GM12878 (cell line): ENCODE data around the gene FGF2. TPM values are rescaled to one million over a fixed set of nuclear protein-coding genes. Genes with fewer than 3 reads are reported as not detected.

Source experiments
- ATAC-seq: fragments of 200-7000 bp; cut with Tn5 transposase; 3 replicates; pipeline ENCODE4 v1.9.1; 2020; ENCODE audit warnings: mild to moderate bottlenecking, moderate library complexity
- BruUV-seq: library from RNA; stranded (reverse); fragments of 400-500 nt; replicated peaks from 2 replicates; lab custom pipeline; 2021; lab: Mats Ljungman, UMichigan
- CTCF ChIA-PET: fragments of 300-600 bp; sonication (Branson Sonifier 250); formaldehyde crosslinking; extraction: SDS; loops from one replicate; lab custom pipeline; 2021; ENCODE audit warnings: inconsistent platforms; lab: Yijun Ruan, JAX
- POLR2A ChIA-PET: fragments of 350-600 bp; formaldehyde crosslinking; extraction: SDS; loops from one replicate; lab custom pipeline; 2021; ENCODE audit warnings: inconsistent platforms; lab: Charles Lee
- RAD21 ChIA-PET: fragments of 300-600 bp; sonication (Branson Sonifier 250); formaldehyde crosslinking; loops from one replicate; lab custom pipeline; 2023; ENCODE audit warnings: antibody characterized with exemption; ENCODE audit not compliant: unreplicated experiment; lab: Charles Lee
- SMC1A ChIA-PET: fragments of 300-600 bp; sonication (Branson Sonifier 250); formaldehyde crosslinking; loops from one replicate; lab custom pipeline; 2023; ENCODE audit not compliant: unreplicated experiment, uncharacterized antibody; lab: Charles Lee
- DNase-seq: peaks from one replicate; pipeline ENCODE4 v3.0.0-alpha.2; 2011; ENCODE audit warnings: low read depth, low spot score
- FAIRE-seq: peaks from 3 replicates; lab custom pipeline; 2011; peaks lifted over from hg19 to GRCh38; lab: Jason Lieb, UNC
- H2AFZ ChIP-seq: 2 replicates; pipeline ENCODE4 v1.6.0; 2011; ENCODE audit warnings: low read depth, low read length, control low read depth; ENCODE audit not compliant: control insufficient read depth
- H3K27ac ChIP-seq: 2 replicates; pipeline ENCODE4 v1.5.1; 2011; ENCODE audit warnings: control low read depth; ENCODE audit not compliant: control insufficient read depth, insufficient read depth
- H3K27me3 ChIP-seq, 2 experiments: replicated peaks in 1 of 2; 2 replicates each; pipeline versions ENCODE4 v1.6.0 to v1.6.1; 2011; ENCODE audit warnings: low read length in 1 of 2; ENCODE audit not compliant: control insufficient read depth in 2 of 2, insufficient read depth in 2 of 2
- H3K36me3 ChIP-seq, 2 experiments: 2 replicates each; pipeline ENCODE4 v1.5.1; 2011; ENCODE audit warnings: low read length in 1 of 2; ENCODE audit not compliant: control insufficient read depth in 2 of 2, insufficient read depth in 2 of 2
- H3K4me1 ChIP-seq: 2 replicates; pipeline ENCODE4 v1.6.1; 2011; ENCODE audit warnings: mild to moderate bottlenecking, low read length, moderate library complexity, mixed read lengths; ENCODE audit not compliant: control insufficient read depth, insufficient read depth
- H3K4me2 ChIP-seq: 2 replicates; pipeline ENCODE4 v1.6.0; 2011; ENCODE audit warnings: control low read depth; ENCODE audit not compliant: control insufficient read depth, insufficient read depth
- H3K4me3 ChIP-seq: fragments of 200-600 bp; sonication (generic); 2 replicates; pipeline ENCODE4 v1.5.1; 2016
- H3K79me2 ChIP-seq: 2 replicates; pipeline ENCODE4 v1.6.0; 2011; ENCODE audit warnings: low read length; ENCODE audit not compliant: control insufficient read depth, insufficient read depth
- H3K9ac ChIP-seq: 2 replicates; pipeline ENCODE4 v1.8.0; 2011; ENCODE audit warnings: low read length, control low read depth, mixed read lengths; ENCODE audit not compliant: control insufficient read depth, insufficient read depth
- H3K9me3 ChIP-seq: replicated peaks from 3 replicates; pipeline ENCODE4 v1.5.1; 2011; ENCODE audit warnings: mild to moderate bottlenecking, low read length; ENCODE audit not compliant: control insufficient read depth, insufficient read depth
- H4K20me1 ChIP-seq: 2 replicates; pipeline ENCODE4 v1.6.0; 2011; ENCODE audit not compliant: control insufficient read depth, insufficient read depth
- BMI1 ChIP-seq: fragments of 450-650 bp; IDR thresholded peaks from 2 replicates; pipeline ENCODE4 v1.6.1; 2016; ENCODE audit warnings: mild to moderate bottlenecking, moderate library complexity, borderline replicate concordance
- ETV6 ChIP-seq, 2 experiments: fragments of 450-650 bp in 1 of 2; IDR thresholded peaks in 1 of 2; conservative IDR thresholded peaks in 1 of 2; 2 replicates each; pipeline ENCODE4 v1.6.1; 2014; ENCODE audit warnings: antibody characterized with exemption in 1 of 2, borderline replicate concordance in 1 of 2, low read depth in 1 of 2, mild to moderate bottlenecking in 1 of 2, moderate library complexity in 1 of 2
- GABPA ChIP-seq: IDR thresholded peaks from 2 replicates; pipeline ENCODE4 v1.6.1; 2014; ENCODE audit warnings: antibody characterized with exemption, low read depth, mild to moderate bottlenecking, inconsistent platforms
- KAT2A ChIP-seq: conservative IDR thresholded peaks from 2 replicates; pipeline ENCODE4 v1.6.1; 2011; ENCODE audit warnings: low read depth, low read length; ENCODE audit not compliant: control insufficient read depth
- NFXL1 ChIP-seq: fragments of 450-650 bp; IDR thresholded peaks from 2 replicates; pipeline ENCODE4 v1.6.1; 2017; ENCODE audit warnings: antibody characterized with exemption, mild to moderate bottlenecking, borderline replicate concordance
- PAX8 ChIP-seq: fragments of 450-650 bp; IDR thresholded peaks from 2 replicates; pipeline ENCODE4 v1.6.1; 2017; ENCODE audit warnings: mild to moderate bottlenecking, moderate library complexity
- POLR2AphosphoS5 ChIP-seq: IDR thresholded peaks from 2 replicates; pipeline ENCODE4 v1.6.1; 2011; ENCODE audit warnings: mild to moderate bottlenecking, low read length, inconsistent platforms
- POU2F2 ChIP-seq: IDR thresholded peaks from 3 replicates; pipeline ENCODE4 v1.6.1; 2011; ENCODE audit warnings: low read depth, mild to moderate bottlenecking, low read length, borderline replicate concordance
- RAD51 ChIP-seq: fragments of 450-650 bp; IDR thresholded peaks from 2 replicates; pipeline ENCODE4 v1.6.1; 2016; ENCODE audit warnings: moderate library complexity, mild to moderate bottlenecking, inconsistent platforms
- RBBP5 ChIP-seq: fragments of 200-600 bp; sonication (generic); conservative IDR thresholded peaks from 2 replicates; pipeline ENCODE4 v1.6.1; 2016
- RFX5 ChIP-seq: IDR thresholded peaks from 2 replicates; pipeline ENCODE4 v1.6.1; 2011; ENCODE audit warnings: low read depth, low read length, improper control_type of control experiment
- SP1 ChIP-seq: IDR thresholded peaks from one replicate; pipeline ENCODE4 v1.6.1; 2011; ENCODE audit warnings: low read depth, low read length
- WRNIP1 ChIP-seq: IDR thresholded peaks from 2 replicates; pipeline ENCODE4 v1.6.1; 2011; ENCODE audit warnings: low read depth, low read length, improper control_type of control experiment, borderline replicate concordance
- ZNF24 ChIP-seq: fragments of 450-650 bp; IDR thresholded peaks from 2 replicates; pipeline ENCODE4 v1.6.1; 2017; ENCODE audit warnings: antibody characterized with exemption, mild to moderate bottlenecking
- WGBS: methylation state at CpG from one replicate; pipeline ENCODE4 v1.1.6; 2016; ENCODE audit warnings: low lambda C conversion rate; ENCODE audit not compliant: insufficient replicate concordance, insufficient coverage; ENCODE audit errors: missing lambda C conversion rate; 5-methylcytosine and 5-hydroxymethylcytosine counted together
- in situ Hi-C: fragments of 300-500 bp; cut with MboI; formaldehyde crosslinking; loops from 9 replicates; pipeline ENCODE4 v1.14.3; 2018; ENCODE audit warnings: mixed read lengths
- intact Hi-C: fragments of 100-400 bp; cut with micrococcal nuclease; formaldehyde crosslinking; loops from one replicate; pipeline ENCODE4 v1.14.2; 2022; ENCODE audit not compliant: unreplicated experiment
- polyA plus RNA-seq, 11 experiments: library from polyadenylated mRNA; depleted of rRNA in 4 of 11; unstranded in 6 of 11; stranded (reverse) in 5 of 11; fragments of >200 nt; fragmentation: Nextera tagmentation in 4 of 11; fragmentation: Illumina TruSeq in 1 of 11; extraction: Ambion mirVana in 4 of 11; extraction: Trizol in 1 of 11; gene quantifications; 1 replicate in 1 of 11; 2 replicates in 10 of 11; pipeline versions ENCODE4 v1.2.1 to v1.2.3, GENCODE V29; 2011 to 2016; ENCODE audit warnings: inconsistent platforms in 2 of 11, missing spikeins in 2 of 11, low read depth in 1 of 11
- total RNA-seq, 4 experiments: library from RNA; depleted of rRNA in 3 of 4; stranded (reverse); fragments of >200 nt in 3 of 4; fragmentation: Illumina TruSeq in 1 of 4; extraction: Trizol in 1 of 4; gene quantifications; 2 replicates each; pipeline versions ENCODE4 v1.2.1 to v1.2.3, GENCODE V29; 2013 to 2021
- TF ChIP-seq, protein P1 (sequence below): IDR thresholded peaks from 2 replicates; pipeline ENCODE4 v1.6.1; 2012; ENCODE audit warnings: low read depth, low read length, improper control_type of control experiment
- TF ChIP-seq, protein P2 (sequence below): fragments of 450-650 bp; IDR thresholded peaks from 2 replicates; pipeline ENCODE4 v1.6.1; 2014; ENCODE audit warnings: mild to moderate bottlenecking
- TF ChIP-seq, protein P3 (sequence below), 3 experiments: IDR thresholded peaks in 2 of 3; conservative IDR thresholded peaks in 1 of 3; 2 replicates each; pipeline ENCODE4 v1.5.1; 2011; ENCODE audit warnings: low read depth in 3 of 3, low read length in 3 of 3, mild to moderate bottlenecking in 3 of 3, control low read depth in 2 of 3, moderate library complexity in 2 of 3, inconsistent platforms in 1 of 3, mixed read lengths in 1 of 3; ENCODE audit not compliant: control insufficient read depth in 2 of 3, insufficient read depth in 1 of 3; ENCODE audit errors: extremely low read depth in 1 of 3
- TF ChIP-seq, protein P4 (sequence below): fragments of 450-650 bp; IDR thresholded peaks from 2 replicates; pipeline ENCODE4 v1.6.1; 2017; ENCODE audit warnings: low read depth, mild to moderate bottlenecking, moderate library complexity

FGF2 gene
- total and polyA plus RNA-seq, 10 of the 15 experiments (the other 5 are each of a cell fraction or from before 2014, with no cell fraction given) = 0.13 to 1.7 (median 0.25) TPM

DNA sequence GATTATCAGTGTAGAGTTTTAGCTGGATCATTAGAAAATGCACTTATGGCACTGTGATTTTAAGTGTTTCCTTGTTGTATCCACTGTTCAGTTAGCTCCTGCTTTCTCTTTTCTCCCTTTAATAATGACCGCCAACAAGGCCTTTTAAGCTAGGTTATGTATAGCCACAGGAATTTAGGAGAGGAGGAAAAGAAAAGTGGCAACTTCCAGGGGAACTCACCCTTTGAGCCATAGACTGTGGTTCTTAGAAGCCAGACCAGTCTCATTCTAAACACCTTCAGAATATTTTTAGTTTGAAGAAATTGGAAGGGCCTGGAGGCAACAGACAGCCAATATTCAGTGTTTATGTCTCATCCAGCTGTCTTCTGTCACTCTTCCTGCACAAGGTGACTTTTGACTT lies 6.1 kb downstream of the FGF2 start:
- H3K4me2 ChIP-seq = no peak overlapping the region
- ChIA-PET SMC1A (interaction anchor here (1.2 to 1.5 kb wide), 3 partner anchors 13 to 26 kb away, joined by 4 to 5 read pairs (median 4); no protein-coding TSS in a partner anchor), CTCF (interaction anchor here (1.6 kb wide), 1 partner anchor 12 kb away, joined by 4 read pairs; no protein-coding TSS in a partner anchor), POLR2A (no interaction called here), RAD21 (no interaction called here)
- WGBS = 100% methylated on average over 1 of the region's 1 CpG
- H3K27ac ChIP-seq = no peak overlapping the region
- H3K79me2 ChIP-seq = no peaks in the 10 kb centered on the region
- no peak for FAIRE-seq
- H3K4me3 ChIP-seq = no peak overlapping the region
- no peak for ATAC-seq
- no peaks in the 10 kb centered on the region for H3K36me3 ChIP-seq
- peaks cover 3% of the 10 kb centered on the region; the same call in 1 of the 2 replicates for H3K4me1 ChIP-seq
- BruUV-seq = no TSS peak
- DNase-seq = no peak
- H4K20me1 ChIP-seq = no peaks in the 10 kb centered on the region
- H2AFZ ChIP-seq = no peak overlapping the region
- no peaks in the 10 kb centered on the region for H3K27me3 ChIP-seq
- in situ Hi-C loops (no loop called here), intact Hi-C loops (no loop called here)
- H3K9ac ChIP-seq = no peak overlapping the region
- TF ChIP-seq, protein P1, sequence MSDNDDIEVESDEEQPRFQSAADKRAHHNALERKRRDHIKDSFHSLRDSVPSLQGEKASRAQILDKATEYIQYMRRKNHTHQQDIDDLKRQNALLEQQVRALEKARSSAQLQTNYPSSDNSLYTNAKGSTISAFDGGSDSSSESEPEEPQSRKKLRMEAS = no peak
- TF ChIP-seq KAT2A (no peak), NFXL1 (no peak), POLR2AphosphoS5 (no peak), BMI1 (no peak), RFX5 (no peak), SP1 (no peak), RBBP5 (no peak), ETV6 (conservative IDR thresholded peaks at IDR 0.05 in 1 of 2, IDR thresholded peaks at IDR 0.05 in 1 of 2; ENCODE audit: borderline replicate concordance in 1 of 2, low read depth in 1 of 2) (no peak), ZNF24 (no peak), PAX8 (no peak), WRNIP1 (no peak), RAD51 (no peak), POU2F2 (no peak), GABPA (no peak)
- TF ChIP-seq, protein P2, sequence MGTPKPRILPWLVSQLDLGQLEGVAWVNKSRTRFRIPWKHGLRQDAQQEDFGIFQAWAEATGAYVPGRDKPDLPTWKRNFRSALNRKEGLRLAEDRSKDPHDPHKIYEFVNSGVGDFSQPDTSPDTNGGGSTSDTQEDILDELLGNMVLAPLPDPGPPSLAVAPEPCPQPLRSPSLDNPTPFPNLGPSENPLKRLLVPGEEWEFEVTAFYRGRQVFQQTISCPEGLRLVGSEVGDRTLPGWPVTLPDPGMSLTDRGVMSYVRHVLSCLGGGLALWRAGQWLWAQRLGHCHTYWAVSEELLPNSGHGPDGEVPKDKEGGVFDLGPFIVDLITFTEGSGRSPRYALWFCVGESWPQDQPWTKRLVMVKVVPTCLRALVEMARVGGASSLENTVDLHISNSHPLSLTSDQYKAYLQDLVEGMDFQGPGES = no peak
- TF ChIP-seq, protein P3, sequence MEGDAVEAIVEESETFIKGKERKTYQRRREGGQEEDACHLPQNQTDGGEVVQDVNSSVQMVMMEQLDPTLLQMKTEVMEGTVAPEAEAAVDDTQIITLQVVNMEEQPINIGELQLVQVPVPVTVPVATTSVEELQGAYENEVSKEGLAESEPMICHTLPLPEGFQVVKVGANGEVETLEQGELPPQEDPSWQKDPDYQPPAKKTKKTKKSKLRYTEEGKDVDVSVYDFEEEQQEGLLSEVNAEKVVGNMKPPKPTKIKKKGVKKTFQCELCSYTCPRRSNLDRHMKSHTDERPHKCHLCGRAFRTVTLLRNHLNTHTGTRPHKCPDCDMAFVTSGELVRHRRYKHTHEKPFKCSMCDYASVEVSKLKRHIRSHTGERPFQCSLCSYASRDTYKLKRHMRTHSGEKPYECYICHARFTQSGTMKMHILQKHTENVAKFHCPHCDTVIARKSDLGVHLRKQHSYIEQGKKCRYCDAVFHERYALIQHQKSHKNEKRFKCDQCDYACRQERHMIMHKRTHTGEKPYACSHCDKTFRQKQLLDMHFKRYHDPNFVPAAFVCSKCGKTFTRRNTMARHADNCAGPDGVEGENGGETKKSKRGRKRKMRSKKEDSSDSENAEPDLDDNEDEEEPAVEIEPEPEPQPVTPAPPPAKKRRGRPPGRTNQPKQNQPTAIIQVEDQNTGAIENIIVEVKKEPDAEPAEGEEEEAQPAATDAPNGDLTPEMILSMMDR (IDR thresholded peaks at IDR 0.05 in 2 of 3, conservative IDR thresholded peaks at IDR 0.05 in 1 of 3; ENCODE audit: control insufficient read depth in 2 of 3, extremely low read depth in 1 of 3, insufficient read depth in 1 of 3, low read depth in 3 of 3, low read length in 3 of 3) = no peak
- TF ChIP-seq, protein P4, sequence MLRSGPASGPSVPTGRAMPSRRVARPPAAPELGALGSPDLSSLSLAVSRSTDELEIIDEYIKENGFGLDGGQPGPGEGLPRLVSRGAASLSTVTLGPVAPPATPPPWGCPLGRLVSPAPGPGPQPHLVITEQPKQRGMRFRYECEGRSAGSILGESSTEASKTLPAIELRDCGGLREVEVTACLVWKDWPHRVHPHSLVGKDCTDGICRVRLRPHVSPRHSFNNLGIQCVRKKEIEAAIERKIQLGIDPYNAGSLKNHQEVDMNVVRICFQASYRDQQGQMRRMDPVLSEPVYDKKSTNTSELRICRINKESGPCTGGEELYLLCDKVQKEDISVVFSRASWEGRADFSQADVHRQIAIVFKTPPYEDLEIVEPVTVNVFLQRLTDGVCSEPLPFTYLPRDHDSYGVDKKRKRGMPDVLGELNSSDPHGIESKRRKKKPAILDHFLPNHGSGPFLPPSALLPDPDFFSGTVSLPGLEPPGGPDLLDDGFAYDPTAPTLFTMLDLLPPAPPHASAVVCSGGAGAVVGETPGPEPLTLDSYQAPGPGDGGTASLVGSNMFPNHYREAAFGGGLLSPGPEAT = no peak
- no peaks in the 10 kb centered on the region for H3K9me3 ChIP-seq
